GM21723 (cell line): ENCODE data around the gene C5orf46.
"Not testable (repeated sequence)": the region's sequence is repeated elsewhere in the genome, so short reads cannot be mapped to it uniquely, and the experiment has no call there.

Experiments used
- ATAC-seq: cut with Tn5 transposase; IDR thresholded peaks from one replicate; pipeline ENCODE4 v1.9.1; 2021; ENCODE audit warnings: mild to moderate bottlenecking, moderate library complexity; ENCODE audit not compliant: unreplicated experiment

The C5orf46 gene

DNA sequence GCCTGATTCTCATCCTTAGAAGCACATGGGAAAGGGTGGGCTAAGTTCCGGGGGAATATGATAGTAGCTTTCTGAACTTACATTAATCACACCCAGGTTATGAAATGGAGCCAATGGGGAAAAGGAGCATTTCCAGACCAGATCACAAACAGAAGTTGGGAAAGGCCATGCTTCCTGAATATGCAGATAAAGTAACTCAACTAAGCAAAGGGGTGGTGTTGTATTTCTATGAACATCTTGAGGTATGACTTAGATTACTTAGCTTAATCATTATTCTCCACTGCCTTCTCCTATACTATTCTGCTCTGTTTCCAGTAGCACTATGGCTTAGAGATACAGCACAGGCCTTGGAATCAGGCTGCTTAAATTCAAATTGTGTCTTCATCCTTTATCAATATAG lies 10.5 kb downstream of the C5orf46 start:
- ATAC-seq: no peak

DNA sequence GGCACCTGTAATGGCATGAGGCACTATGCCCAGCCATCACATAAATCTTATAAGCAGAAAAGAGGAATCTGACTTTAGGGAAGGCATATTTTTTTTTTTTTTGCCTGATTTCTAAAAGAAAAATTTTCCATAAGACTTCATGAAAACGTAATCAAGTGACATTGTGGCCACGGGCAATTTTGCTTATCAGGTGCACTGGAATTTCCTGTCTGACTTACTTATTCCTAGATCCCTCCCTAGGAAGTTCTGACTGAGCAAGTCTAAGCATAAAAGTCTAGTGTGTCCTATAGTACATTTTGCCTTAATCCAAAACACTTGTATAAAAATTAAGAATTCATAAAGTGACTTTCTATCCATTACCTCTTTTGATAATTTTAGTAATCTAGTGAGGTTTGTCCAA lies 12.5 kb downstream of the C5orf46 start:
- no peak for ATAC-seq

DNA sequence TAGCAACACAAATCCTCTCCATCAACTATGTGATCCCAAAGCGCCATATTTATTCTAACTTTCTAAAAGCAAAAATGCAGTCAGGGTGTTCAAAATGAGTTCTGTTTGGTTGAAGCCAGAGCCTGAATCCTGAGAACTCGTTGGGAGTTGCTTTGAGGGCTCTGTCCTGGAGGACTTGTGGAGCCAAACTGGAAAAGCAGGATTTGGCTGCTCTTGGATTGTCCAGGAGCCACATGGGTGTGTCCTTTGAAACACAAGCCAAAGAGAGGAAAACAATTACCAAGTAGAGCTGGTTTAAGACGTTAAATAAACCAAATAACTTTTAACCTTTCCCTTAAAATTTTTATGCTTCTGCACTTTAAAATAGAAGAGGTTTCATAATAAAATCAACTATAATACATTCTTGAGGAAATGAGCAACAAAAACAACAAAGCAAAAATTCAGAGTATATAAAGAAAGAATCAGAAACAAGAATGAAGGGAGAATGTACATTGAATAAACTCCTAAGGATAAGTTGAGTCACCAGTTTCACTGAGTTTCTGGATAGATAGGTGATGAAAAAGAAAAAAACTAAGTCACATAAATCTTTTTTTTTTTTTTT lies 13.5 kb downstream of the C5orf46 start:
- no peak for ATAC-seq

DNA sequence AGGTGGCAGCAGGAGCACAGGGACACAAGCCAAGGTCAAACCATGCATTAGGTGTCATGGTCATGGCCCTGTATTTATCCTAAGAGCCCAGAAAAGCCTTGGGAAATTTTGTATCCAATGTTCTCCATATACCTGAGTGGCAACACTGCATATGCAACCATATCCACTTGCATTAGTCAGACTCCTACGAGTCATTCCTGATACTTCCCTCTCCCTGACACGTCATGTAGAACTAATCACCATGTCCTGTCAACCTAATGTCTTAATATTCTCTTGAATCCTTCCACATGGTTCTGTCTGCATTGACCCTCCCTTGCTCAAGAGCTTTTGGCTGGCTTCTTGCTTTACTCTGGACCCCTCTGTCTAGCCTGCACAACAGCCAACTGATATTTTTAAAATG lies 18.4 kb downstream of the C5orf46 start:
- ATAC-seq: no peak

DNA sequence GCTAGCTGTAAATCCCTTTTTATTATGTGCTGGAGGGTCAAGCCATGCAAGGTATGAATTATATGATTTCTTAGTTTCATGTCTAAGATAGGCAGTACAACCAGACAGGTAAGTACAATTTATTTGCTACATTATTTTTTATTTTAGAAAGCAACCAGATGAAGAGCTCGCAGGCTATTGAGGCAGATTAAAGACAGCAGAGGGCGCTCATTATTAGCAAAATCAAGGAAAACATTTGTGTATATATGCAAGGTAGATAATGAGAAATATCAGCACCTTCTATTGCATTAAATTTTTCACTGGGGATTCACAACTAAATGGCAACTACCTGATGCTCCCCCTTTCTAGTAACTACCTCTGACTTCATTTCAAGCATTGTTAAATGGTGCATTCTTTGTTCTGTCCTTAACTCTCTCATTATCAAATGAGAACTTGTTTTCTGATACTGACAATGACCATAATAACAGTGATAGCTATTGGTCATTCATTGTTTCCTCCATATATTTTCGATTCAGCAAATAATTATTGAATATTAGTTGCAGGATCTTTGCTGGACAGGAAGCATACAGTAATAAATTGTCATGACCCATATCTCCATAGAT lies 19.2 kb downstream of the C5orf46 start:
- ATAC-seq: no peak

GRCh38 chr5:147882586-147883313 lies 23.6 kb downstream of the C5orf46 start:
- ATAC-seq: no peak

DNA sequence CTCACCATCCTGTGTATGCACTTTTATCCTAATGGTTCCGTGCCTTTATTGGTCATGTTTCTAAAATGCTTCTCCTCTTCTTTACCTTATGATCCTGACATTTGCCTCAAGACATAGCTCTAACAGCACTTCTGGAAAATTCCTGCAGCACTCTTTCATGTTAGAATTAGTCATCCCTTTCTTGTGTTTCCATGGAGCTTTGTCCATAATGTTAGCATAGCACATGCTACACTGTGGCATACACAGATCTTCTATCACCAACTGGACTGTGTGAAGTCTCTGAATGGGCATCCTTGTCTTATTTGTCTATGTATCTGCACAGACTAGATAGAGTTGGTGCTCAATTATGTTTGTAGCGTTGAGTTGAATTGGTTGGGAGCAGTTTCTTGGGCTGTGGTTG lies 25.9 kb downstream of the C5orf46 start:
- no peak for ATAC-seq

DNA sequence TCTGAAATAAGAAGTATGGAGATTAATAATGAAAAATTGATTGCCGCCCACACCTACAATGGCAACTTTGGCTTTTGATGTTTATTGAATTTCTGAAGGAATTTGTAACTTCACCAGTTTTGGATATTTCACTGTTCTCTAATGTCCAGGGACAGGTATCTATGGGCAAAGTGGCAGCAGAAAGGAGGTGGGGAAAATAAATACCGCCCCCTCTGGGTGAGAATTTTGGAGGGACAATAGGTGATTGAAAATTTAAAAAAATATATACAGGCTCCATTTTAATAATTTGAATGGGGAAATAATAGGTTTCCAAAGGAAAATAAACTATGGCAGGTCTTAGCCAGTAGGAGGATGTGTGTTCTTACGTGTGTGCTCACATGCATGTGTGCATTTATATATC lies 26.6 kb downstream of the C5orf46 start:
- ATAC-seq: no peak

- ATAC-seq: no peak
These were observed 28.1 kb downstream of the C5orf46 start, which contains the start of gene SCGB3A2 for GRCh38 chr5:147878066-147878759. TSS of gene SCGB3A2 (plus strand) at chr5:147878711. CDS start at chr5:147878804, 93 bp downstream.

DNA sequence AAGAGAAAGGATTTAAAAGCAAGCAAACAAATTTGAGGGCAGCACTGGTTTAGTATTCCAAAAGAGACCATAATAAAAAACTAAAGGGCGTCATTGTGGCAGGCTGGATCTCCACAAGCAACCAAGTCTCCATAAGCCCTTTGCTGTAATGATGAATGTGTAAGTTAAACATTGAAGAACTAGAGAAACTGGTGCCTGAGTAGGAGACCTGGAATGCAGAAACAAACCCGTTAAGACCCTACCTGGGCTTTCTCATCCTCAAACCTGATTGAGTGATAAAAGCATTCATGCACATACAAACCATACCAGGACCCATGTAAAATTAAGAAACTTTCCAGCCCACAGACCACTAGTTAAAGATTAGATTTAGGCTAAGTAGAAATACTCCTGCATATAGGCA lies 29.7 kb downstream of the C5orf46 start:
- ATAC-seq: no peak

- ATAC-seq: no peak
These were observed 30.2 kb downstream of the C5orf46 start for GRCh38 chr5:147876141-147876540.

GRCh38 chr5:147874910-147875367 lies 31.4 kb downstream of the C5orf46 start:
- ATAC-seq: no peak

GRCh38 chr5:147874118-147874875 lies 32.0 kb downstream of the C5orf46 start:
- ATAC-seq: not testable (repeated sequence)

GRCh38 chr5:147872744-147873435 lies 33.4 kb downstream of the C5orf46 start:
- ATAC-seq: not testable (repeated sequence)

DNA sequence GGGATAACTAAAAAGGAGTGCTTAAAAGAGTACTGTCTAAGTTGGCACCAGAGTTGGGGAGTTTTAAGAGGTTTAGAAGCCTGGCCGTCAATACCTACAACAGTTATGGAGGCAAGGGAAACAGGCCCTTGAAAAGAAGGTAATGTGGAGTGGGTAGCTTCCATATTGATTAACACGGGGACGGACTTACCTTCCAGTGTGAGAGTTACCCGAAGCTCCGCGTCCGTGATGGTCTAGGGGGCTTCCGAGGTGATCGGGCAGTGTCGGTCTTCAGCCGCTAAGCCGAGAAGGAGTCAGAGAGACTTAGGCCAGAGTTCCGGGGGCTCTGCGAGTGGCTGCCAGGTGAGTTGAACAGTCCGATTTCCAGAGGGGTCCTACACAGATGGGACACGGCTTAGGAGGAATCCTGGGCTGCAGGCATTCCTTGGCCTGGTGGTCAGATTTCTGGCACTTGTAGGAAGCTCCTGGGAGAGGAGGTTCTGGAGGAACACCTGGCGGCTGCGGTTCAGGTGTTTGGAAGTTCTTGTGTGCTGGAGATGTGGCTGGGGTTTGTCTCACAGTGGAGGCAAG lies 34.3 kb downstream of the C5orf46 start:
- ATAC-seq: not testable (repeated sequence)

DNA sequence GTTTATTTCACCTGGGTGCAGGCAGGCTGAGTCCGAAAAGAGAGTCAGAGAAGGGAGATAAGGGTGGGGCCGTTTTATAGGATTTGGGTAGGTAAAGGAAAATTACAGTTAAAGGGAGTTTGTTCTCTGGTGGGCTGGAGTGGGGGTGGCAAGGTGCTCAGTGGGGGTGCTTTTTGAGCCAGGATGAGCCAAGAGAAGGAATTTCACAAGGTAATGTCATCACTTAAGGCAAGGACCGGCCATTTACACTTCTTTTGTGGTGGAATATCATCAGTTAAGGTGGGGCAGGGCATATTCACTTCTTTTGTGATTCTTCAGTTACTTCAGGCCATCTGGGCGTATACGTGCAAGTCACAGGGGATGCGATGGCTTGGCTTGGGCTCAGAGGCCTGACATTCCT lies 36.4 kb downstream of the C5orf46 start:
- ATAC-seq: not testable (repeated sequence)

GRCh38 chr5:147869112-147869511 lies 37.2 kb downstream of the C5orf46 start:
- no peak for ATAC-seq

DNA sequence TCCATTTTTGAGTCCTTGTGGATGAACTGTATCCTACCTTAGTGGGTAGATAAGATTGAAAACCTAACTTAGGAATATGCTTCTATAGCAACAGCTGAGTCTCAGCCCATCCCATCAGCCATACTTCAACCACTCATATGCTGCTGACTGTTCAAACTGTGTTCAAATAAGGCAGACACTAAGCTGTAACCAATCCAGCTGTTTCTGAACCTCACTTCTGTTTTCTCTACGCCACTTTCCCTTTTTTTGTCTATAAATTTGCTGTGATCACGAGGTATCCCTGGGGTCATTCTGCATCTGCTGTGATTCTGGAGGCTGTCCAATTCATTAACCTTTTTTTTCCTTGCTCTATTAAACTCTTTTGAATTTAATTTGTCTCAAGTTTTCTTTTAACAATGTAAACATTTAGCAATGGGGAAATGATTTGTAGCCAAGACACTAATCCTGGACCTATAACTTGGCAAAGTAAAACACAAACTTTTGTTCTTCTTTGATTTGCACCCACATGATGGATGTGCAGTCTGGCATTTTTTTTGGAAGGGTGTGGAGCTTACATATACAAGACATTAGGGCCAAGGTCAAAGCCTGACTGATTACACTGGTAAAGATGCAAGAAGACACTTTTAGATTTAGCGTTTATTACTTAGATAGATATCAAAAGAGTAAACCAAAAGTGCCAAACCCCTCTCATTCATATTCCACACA lies 42.7 kb downstream of the C5orf46 start:
- no peak for ATAC-seq

- no peak for ATAC-seq
These were observed 45.7 kb downstream of the C5orf46 start for GRCh38 chr5:147860641-147861025.
